MCF 10A (cell line): ENCODE measurements around the gene SPATA25. TPM values are rescaled to one million over a fixed set of nuclear protein-coding genes. Genes with fewer than 3 reads are reported as not detected.

Source experiments
- BruUV-seq: library from RNA; stranded (reverse); fragments of 400-500 nt; replicated peaks from 2 replicates; lab custom pipeline; 2021; lab: Mats Ljungman, UMichigan
- CTCF ChIA-PET: fragments of 300-600 bp; sonication (Branson Sonifier 250); formaldehyde crosslinking; extraction: SDS; loops from one replicate; lab custom pipeline; 2021; ENCODE audit warnings: antibody characterized with exemption, inconsistent platforms; lab: Yijun Ruan, JAX
- POLR2A ChIA-PET: fragments of 300-600, 350-650 bp; sonication (Branson Sonifier 250); formaldehyde crosslinking; extraction: SDS; loops from one replicate; lab custom pipeline; 2020; ENCODE audit warnings: antibody characterized with exemption, inconsistent platforms; lab: Yijun Ruan, JAX
- DNase-seq: peaks from one replicate; pipeline ENCODE4 v3.0.0-alpha.2; 2018; ENCODE audit not compliant: unreplicated experiment
- H3K27ac Mint-ChIP-seq: one replicate; pipeline ENCODE4 v1.8.0; 2022; ENCODE audit warnings: mild to moderate bottlenecking, low read depth, mixed read lengths; ENCODE audit not compliant: unreplicated experiment
- H3K27me3 Mint-ChIP-seq: one replicate; pipeline ENCODE4 v1.8.0; 2022; ENCODE audit warnings: mixed read lengths; ENCODE audit not compliant: insufficient read depth, unreplicated experiment
- H3K36me3 Mint-ChIP-seq: one replicate; pipeline ENCODE4 v1.8.0; 2022; ENCODE audit warnings: mild to moderate bottlenecking, moderate library complexity, mixed read lengths; ENCODE audit not compliant: insufficient read depth, unreplicated experiment
- H3K4me1 Mint-ChIP-seq: one replicate; pipeline ENCODE4 v1.8.0; 2022; ENCODE audit warnings: mixed read lengths; ENCODE audit not compliant: insufficient read depth, unreplicated experiment
- H3K4me3 Mint-ChIP-seq: one replicate; pipeline ENCODE4 v1.8.0; 2022; ENCODE audit warnings: mild to moderate bottlenecking, moderate library complexity, mixed read lengths; ENCODE audit not compliant: unreplicated experiment
- H3K9me3 Mint-ChIP-seq: one replicate; pipeline ENCODE4 v1.8.0; 2022; ENCODE audit warnings: mixed read lengths; ENCODE audit not compliant: unreplicated experiment
- intact Hi-C: fragments of 100-400 bp; cut with micrococcal nuclease; formaldehyde crosslinking; loops from 2 replicates; pipeline ENCODE4 v1.14.1; 2022
- total RNA-seq: library from RNA; stranded (reverse); gene quantifications from 2 replicates; pipeline ENCODE4 v1.2.3, GENCODE V29; 2022
- TF ChIP-seq, protein P1 (sequence below): fragments of 200-600 bp; IDR thresholded peaks from one replicate; pipeline ENCODE4 v1.8.0; 2022; ENCODE audit warnings: antibody characterized with exemption, mild to moderate bottlenecking; ENCODE audit not compliant: unreplicated experiment

Gene SPATA25
- total RNA-seq, 1 experiment from 2014 or later = 0.72 TPM

GRCh38 chr20:45850926-45851325, 36.5 kb downstream of the SPATA25 start:
- Mint-ChIP-seq H3K27ac (no peak overlapping the region), H3K4me1 (no peaks in the 10 kb centered on the region), H3K27me3 (no peaks in the 10 kb centered on the region), H3K4me3 (no peak overlapping the region), H3K36me3 (peaks cover 36% of the 10 kb centered on the region), H3K9me3 (no peaks in the 10 kb centered on the region)
- DNase-seq = no peak
- ChIA-PET POLR2A (interaction anchor here (0.5 to 1.2 kb wide), 3 partner anchors 8 to 352 kb away, joined by 3 to 4 read pairs (median 3); partner anchors contain the start of gene SNX21), CTCF (interaction anchor here (1.7 kb wide), 1 partner anchor 12 kb away, joined by 4 read pairs; no protein-coding TSS in a partner anchor)
- TF ChIP-seq, protein P1, sequence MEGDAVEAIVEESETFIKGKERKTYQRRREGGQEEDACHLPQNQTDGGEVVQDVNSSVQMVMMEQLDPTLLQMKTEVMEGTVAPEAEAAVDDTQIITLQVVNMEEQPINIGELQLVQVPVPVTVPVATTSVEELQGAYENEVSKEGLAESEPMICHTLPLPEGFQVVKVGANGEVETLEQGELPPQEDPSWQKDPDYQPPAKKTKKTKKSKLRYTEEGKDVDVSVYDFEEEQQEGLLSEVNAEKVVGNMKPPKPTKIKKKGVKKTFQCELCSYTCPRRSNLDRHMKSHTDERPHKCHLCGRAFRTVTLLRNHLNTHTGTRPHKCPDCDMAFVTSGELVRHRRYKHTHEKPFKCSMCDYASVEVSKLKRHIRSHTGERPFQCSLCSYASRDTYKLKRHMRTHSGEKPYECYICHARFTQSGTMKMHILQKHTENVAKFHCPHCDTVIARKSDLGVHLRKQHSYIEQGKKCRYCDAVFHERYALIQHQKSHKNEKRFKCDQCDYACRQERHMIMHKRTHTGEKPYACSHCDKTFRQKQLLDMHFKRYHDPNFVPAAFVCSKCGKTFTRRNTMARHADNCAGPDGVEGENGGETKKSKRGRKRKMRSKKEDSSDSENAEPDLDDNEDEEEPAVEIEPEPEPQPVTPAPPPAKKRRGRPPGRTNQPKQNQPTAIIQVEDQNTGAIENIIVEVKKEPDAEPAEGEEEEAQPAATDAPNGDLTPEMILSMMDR = no peak
- intact Hi-C loops = no loop called here
- BruUV-seq = no TSS peak

- POLR2A ChIA-PET = interaction anchor here (0.7 kb wide), 1 partner anchor 1500 kb away, joined by 3 read pairs; no protein-coding TSS in a partner anchor
- no peak for DNase-seq
- CTCF ChIA-PET = interaction anchor here (1.9 kb wide), 1 partner anchor 51 kb away, joined by 4 read pairs; no protein-coding TSS in a partner anchor
- BruUV-seq = no TSS peak
- peaks cover 41% of the 10 kb centered on the region for H3K36me3 Mint-ChIP-seq
- H3K4me3 Mint-ChIP-seq = no peak overlapping the region
- intact Hi-C loops = no loop called here
- no peak overlapping the region for H3K27ac Mint-ChIP-seq
- H3K9me3 Mint-ChIP-seq = no peaks in the 10 kb centered on the region
- no peaks in the 10 kb centered on the region for H3K4me1 Mint-ChIP-seq
- no peaks in the 10 kb centered on the region for H3K27me3 Mint-ChIP-seq
- TF ChIP-seq, protein P1 = no peak
These were observed 37.2 kb downstream of the SPATA25 start for GRCh38 chr20:45850238-45850637.

DNA sequence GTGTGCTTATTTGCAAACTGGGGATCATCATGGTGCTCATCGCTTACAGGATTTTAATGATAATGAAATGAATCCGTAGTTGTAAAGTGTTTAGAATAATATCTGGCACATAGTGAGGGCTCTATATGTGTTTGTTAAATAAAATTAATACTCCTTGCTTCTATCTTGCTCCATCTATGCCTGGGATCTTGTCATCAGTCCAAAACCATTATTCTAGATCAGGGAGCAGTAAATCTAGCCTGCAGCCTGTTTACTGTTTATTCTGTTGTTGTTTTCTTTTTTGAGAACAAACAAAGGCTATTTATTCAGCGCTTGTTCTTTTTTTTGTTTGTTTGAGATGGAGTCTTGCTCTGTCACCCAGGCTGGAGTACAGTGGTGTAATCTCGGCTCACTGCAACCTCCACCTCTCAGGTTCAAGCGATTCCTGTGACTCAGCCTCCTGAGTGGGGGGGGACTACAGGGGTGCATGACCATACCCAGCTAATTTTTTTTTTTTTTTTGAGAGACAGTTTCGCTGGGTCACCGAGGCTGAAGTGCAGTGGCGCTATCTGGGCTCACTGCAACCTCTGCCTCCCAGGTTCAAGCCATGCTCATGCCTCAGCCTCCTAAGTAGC, 38.3 kb downstream of the SPATA25 start:
- intact Hi-C loops = no loop called here
- TF ChIP-seq, protein P1 = no peak
- no peak for DNase-seq
- Mint-ChIP-seq H3K9me3 (no peaks in the 10 kb centered on the region), H3K27me3 (no peaks in the 10 kb centered on the region), H3K4me1 (no peaks in the 10 kb centered on the region), H3K27ac (no peak overlapping the region), H3K36me3 (peaks cover 40% of the 10 kb centered on the region), H3K4me3 (no peak overlapping the region)
- POLR2A ChIA-PET = interaction anchor here (0.7 to 0.9 kb wide), 3 partner anchors 7 to 100 kb away, joined by 4 read pairs; no protein-coding TSS in a partner anchor
- BruUV-seq = no TSS peak
- CTCF ChIA-PET = interaction anchor here (0.6 to 1.9 kb wide), 4 partner anchors 10 to 109 kb away, joined by 3 to 4 read pairs (median 4); no protein-coding TSS in a partner anchor

DNA sequence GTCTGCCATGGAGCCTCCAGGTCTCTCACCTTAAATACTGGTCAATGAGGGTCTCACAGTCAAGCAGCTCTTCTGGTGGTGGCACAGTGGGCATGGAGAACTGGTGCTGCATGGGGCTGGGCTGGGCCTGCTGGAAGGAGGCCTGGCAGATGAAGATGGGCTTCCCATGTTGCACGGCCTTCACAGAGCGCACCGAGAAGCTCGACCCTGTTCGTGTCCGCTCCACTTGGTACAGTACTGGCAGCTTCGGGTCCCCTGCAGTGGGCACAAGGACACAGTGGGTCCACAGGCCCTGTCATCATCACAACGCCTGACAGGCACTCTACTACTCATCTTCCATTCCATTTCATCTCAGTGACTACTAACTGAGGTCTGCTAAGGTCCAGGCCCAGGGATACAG, 39.0 kb downstream of the SPATA25 start:
- H3K36me3 Mint-ChIP-seq = peaks cover 46% of the 10 kb centered on the region
- CTCF ChIA-PET = interaction anchor here (0.6 to 1.9 kb wide), 3 partner anchors 29 to 242 kb away, joined by 3 to 4 read pairs (median 3); no protein-coding TSS in a partner anchor
- no peak overlapping the region for H3K27ac Mint-ChIP-seq
- intact Hi-C loops = no loop called here
- TF ChIP-seq, protein P1 = no peak
- H3K4me3 Mint-ChIP-seq = no peak overlapping the region
- no peaks in the 10 kb centered on the region for H3K27me3 Mint-ChIP-seq
- BruUV-seq = no TSS peak
- no peaks in the 10 kb centered on the region for H3K9me3 Mint-ChIP-seq
- no peak for DNase-seq
- no peaks in the 10 kb centered on the region for H3K4me1 Mint-ChIP-seq
- POLR2A ChIA-PET = interaction anchor here (0.7 kb wide), 1 partner anchor 15 kb away, joined by 3 read pairs; the partner anchor contains the start of gene SNX21
